HG02840 (cell line): ENCODE data around the gene PDE4D.

Source experiments
- ATAC-seq: cut with Tn5 transposase; IDR thresholded peaks from one replicate; pipeline ENCODE4 v1.9.1; 2021; ENCODE audit warnings: mild to moderate bottlenecking, moderate library complexity, moderate number of reproducible peaks; ENCODE audit not compliant: unreplicated experiment, low FRiP score

The PDE4D gene

GRCh38 chr5:59715228-59715627 is 178.3 kb downstream of the PDE4D start:
- ATAC-seq, result no peak

DNA sequence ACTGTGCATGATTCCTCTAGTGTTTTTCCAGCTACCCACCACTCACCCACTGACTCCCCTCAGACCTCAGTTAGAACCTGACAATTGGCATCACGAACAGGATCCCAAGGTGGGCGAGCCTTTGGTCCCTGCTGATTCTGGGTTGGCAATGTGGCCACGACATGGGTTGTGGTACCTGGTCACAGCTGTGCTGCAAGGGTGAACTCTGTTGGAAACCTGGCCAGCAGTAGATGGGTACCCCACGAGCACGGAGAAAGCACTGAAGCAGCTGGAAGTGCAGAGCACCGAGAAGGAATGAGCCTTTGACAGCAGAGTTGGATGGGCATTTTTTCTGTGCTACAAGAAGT is 180.1 kb downstream of the PDE4D start:
- no peak for ATAC-seq

DNA sequence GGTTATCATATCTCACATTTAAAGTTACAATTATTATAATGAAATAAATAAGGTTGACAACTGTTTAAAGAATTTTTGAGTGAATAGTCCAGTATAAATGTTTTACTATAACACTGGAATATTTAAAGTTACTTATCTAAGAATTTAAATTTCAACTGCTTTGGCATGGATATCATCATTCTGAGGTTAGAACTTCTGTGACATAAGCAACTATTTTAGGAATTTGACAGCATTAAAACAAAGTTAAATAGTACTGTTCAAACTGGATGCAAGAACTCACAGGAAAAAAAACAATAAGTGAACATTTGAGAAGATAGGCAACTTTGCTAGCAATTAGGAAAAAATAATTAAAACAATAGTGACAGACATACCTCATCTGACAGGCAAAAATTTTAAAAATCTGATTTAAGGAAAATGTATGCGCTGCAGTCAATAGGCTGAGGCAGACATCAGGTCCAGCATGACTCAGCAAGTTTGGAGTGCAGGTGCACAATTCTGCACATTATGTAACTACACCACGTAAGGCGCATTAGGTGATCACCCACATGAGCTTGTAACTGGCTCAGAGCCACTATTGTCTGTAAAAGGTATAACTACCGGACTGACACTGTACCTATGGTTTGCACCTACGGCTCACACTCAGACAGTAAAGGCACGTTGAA is 180.6 kb downstream of the PDE4D start:
- ATAC-seq, result no peak

- ATAC-seq, result no peak
Measured at GRCh38 chr5:59711310-59711709, 182.2 kb downstream of the PDE4D start.

DNA sequence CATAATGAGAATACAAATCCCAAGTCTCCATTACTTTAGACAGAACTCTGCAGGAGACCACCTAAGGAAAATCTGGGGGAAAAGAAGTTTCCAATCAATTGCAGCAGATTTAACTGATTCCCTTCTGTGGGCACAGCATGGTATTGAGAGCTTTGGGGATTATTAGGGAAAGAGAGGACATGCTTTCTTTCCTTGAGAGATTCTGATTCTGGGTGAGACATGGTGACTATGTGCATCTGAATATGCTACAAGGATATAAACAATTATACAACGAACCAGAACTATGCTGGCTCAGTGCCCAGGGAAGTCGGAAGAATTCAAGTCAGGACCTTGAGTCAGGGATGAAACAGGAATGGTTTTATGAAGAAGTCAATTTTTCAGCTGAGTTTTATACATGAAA is 183.7 kb downstream of the PDE4D start:
- no peak for ATAC-seq

DNA sequence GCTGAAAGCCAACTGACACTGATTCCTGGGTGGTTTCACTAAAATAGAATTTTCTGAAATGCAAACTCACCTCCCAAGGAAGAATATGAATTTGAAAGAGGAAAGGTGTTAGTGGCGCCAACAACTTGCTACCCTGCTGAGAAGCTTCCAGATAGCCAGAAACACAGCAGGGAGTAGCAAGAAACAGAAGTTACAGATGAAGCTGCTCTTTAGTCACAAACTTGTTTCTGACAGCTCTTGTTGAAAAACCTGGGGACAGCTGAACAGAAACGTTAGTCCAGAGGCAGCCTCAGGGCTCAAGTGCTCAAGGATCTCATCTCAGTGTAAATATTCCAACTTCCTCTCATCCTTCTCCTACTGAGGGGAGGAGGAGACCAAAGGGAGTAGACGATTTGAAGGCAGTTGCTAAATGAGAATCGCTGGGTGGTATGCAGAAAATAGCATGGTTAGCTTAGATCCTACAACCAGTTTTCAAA is 184.1 kb downstream of the PDE4D start:
- no peak for ATAC-seq

- ATAC-seq, result no peak
Measured at GRCh38 chr5:59704936-59705335, 188.6 kb downstream of the PDE4D start.

DNA sequence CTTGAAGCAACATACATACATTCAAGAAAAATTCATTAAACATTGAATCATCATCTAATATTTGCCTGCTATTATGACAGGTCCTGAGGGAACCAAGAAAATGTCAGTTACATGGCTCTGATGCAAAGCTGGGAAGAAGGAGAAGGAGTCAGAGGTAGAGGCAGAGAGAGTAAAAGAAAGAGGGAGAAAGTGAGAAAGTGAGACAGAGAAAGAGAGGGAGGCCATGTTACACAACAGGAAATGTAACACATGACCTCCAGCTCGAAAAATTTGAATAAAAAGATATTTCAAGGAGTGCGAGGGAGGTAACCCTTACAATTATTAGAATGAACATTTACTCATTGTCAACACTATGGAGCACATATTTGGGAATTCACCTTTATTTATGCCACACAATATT is 189.7 kb downstream of the PDE4D start:
- ATAC-seq, result no peak

DNA sequence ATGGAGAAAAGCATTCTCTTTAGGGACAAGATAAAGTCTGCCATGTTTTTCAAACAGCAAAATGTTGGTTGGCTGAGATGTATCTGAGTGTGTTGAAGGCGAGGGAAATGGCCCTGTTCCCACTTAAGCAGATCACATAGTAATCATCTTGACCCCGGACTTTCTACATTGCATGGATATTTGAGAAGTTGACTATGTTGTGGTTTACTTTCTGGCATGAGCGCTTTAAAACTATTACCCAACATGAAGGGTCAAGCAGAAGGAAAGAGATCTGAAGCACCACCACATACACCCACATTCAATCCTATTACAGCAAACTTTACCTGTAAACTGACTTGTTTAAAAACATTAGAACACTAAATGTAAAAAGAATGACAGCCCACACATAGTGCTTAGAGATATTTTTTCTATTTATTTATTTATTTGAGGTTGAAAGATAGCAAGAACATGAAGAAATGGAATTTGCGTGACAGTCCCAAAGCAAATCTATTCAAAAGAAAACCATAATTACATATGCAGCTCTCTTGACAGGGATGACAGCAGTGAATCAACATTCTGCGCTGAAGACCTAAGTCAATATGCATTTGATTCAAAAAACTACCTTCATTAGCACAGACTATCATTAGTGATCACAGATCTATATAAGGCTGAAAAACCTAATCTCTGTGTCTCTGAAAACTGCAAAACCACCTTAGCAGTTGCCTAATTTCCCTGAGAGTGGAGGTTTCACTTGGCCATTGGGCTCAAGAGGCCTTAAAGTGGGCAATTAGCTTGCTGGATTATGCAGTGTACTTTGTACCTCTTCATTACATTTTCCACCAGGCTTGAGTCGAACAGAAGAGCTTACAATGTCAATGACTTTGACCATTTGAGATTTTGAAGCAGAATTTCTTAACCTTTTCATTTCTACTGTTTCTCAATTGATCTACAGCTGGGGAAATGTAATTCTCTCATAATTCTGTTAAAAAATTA is 195.0 kb downstream of the PDE4D start:
- no peak for ATAC-seq

DNA sequence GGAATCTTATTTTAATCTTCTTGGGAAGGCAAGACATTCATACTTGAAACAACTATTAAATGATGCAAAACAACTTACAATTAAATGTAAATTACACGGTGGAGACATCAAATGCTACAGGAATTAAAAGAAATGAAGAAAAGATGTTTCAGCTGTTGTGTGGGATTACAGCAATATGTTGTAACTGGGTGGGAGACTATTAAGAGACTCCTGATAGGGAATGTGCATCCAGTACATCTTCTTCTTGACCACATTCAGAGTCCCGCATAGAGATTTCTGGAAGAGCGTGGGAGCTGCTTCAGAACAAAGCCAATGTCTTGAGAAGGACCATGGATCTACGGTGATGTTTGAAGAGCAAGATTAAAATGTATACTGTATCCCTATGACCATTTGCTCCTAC is 199.1 kb downstream of the PDE4D start:
- no peak for ATAC-seq

DNA sequence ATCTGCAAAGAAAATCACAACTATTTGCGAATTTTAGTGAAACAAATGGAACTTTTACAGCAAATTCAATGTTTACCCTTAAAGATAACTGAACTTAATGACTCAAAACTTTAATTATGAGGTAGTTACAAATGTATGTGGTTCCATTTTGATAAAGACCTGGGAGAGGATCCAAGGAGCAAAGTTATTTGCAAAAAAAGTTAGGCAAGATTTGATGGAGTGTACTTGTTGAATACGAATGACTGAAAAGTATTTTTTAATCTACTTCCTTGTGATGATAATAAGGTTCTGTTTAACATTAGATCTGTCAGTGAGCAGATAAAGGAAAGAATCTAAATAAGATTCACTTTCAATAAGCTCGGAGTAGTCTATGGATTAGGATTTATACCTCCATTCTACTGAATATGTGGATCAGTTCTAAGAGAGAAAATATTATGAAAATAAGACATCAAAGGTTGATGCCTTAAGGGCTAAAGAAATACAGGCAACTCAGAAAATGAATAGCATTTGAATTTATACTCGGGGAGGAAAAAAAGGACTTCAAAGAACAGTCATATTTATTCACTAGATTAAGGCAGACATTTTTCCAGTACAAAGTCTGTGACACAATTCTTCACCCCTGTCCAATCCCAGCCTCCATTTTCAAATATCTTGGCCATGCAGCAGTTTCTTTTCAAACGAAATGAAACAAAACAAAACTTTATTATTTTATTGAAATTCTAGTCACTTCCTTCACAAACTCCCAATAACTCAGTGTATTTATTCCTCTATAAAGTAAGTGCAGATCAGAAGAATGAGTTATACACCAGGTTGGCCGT is 199.8 kb downstream of the PDE4D start:
- ATAC-seq, result no peak

- no peak for ATAC-seq
Measured at GRCh38 chr5:59685793-59686192, 207.7 kb downstream of the PDE4D start.

DNA sequence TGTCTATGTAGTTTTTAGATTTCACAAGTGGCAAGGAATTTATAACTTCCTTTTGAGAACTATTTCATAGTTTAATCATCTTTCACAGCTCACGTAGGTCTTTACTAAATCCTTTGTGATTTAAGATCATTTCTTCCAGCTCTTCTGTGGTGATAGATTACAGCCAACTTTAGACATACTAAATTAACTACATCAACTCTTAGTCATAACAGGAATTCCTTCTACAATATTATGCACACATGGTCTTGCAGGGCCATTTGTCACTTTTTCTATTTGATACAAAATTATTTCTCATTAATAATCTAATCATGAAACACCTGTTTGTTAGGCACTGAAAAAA is 208.4 kb downstream of the PDE4D start:
- ATAC-seq, result no peak

DNA sequence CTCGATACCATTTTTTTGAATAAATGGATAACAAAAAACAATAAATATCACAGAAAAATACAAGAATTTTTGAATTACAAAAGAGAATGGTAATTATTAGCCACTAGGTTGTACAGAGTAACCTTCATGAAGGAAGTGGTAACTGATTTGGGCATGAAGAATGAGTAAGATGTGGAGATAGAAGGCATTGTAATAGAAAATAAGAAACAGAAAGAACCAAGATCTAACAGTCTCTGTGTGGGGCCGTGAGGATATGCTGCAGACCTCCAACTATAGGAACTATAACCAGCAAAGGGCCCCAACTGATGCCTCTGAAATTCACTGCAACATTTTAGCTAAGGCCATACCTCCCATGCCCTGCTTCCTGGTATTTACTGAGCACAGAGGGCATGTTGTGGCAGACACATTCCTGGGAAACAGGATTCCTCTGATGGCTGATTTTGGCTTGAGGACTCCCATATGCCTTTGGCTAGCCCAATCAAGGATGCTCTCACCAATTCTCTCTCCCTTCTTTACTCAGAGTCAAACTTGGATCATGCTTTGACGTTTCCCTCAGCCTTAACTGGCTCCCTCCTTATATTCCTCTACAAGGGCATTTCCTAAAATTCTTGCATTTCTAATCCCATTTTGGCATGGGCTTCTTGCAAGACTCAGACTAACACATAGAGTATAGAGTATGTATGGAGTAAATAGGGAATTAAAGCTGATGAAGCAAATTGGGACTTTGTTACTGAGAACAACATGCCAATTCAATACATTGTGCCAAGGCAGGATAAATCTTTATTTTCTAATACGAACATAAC is 208.9 kb downstream of the PDE4D start:
- ATAC-seq, result no peak

GRCh38 chr5:59683311-59683710 is 210.2 kb downstream of the PDE4D start:
- ATAC-seq, result no peak

- ATAC-seq, result no peak
Measured at GRCh38 chr5:59682542-59682941, 211.0 kb downstream of the PDE4D start.

DNA sequence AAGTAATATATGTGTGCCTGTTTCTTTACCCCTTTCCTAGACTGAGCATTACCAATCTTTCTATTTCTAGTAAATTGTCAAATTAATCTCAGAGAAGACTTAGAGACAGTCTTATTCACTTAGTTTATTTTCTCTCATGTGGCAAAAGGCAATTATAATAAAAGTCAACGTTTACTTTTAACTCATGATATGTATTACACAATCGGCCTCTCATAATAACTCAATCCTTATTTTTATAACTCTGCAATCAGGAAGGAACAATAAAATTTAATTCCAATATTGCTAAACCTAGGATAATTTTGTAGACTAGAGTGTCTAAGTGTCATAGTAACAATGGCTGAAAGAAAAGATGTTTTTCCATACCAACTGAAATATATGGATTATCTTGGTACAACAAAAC is 214.6 kb downstream of the PDE4D start:
- ATAC-seq, result no peak

GRCh38 chr5:59674763-59675162 is 218.8 kb downstream of the PDE4D start:
- ATAC-seq, result no peak

- ATAC-seq, result no peak
Measured at GRCh38 chr5:59673438-59674058, 220.0 kb downstream of the PDE4D start.
